Liver (tissue), 3 donors: ENCODE data around the gene SIDT2.

ENCODE experiments used
- FOXA1 ChIP-seq: IDR thresholded peaks from 2 replicates; pipeline ENCODE4 v1.6.1; 2016; ENCODE audit warnings: antibody characterized with exemption
- HNF4A ChIP-seq, 2 donors: conservative IDR thresholded peaks; 2 replicates each; pipeline ENCODE4 v1.6.1; 2016; ENCODE audit warnings: antibody characterized with exemption in 2 of 2, mild to moderate bottlenecking in 2 of 2
- HNF4G ChIP-seq: IDR thresholded peaks from 2 replicates; pipeline ENCODE4 v1.6.1; 2016; ENCODE audit warnings: antibody characterized with exemption
- JUND ChIP-seq, 2 donors: IDR thresholded peaks; 2 replicates each; pipeline ENCODE4 v1.6.1; 2016; ENCODE audit warnings: antibody characterized with exemption in 2 of 2
- MAX ChIP-seq: IDR thresholded peaks from 2 replicates; pipeline ENCODE4 v1.6.1; 2016; ENCODE audit warnings: antibody characterized with exemption
- NR2F2 ChIP-seq: IDR thresholded peaks from 2 replicates; pipeline ENCODE4 v1.6.1; 2016; ENCODE audit warnings: antibody characterized with exemption
- RXRA ChIP-seq, 2 donors: IDR thresholded peaks; 2 replicates each; pipeline ENCODE4 v1.6.1; 2017 to 2018; ENCODE audit warnings: antibody characterized with exemption in 2 of 2, mild to moderate bottlenecking in 1 of 2
- TAF1 ChIP-seq: conservative IDR thresholded peaks from 2 replicates; pipeline ENCODE4 v1.6.1; 2016; ENCODE audit warnings: antibody characterized with exemption, mild to moderate bottlenecking
- YY1 ChIP-seq: IDR thresholded peaks from 2 replicates; pipeline ENCODE4 v1.6.1; 2016; ENCODE audit warnings: antibody characterized with exemption, mild to moderate bottlenecking
- ZBTB33 ChIP-seq: IDR thresholded peaks from 2 replicates; pipeline ENCODE4 v1.6.1; 2016; ENCODE audit warnings: antibody characterized with exemption
- TF ChIP-seq, protein P1 (sequence below): fragments of 150-350 bp; IDR thresholded peaks from 2 replicates; pipeline ENCODE4 v1.5.1; 2017; ENCODE audit warnings: improper control_type of control experiment, low read depth, low read length; ENCODE audit not compliant: missing input control
- TF ChIP-seq, protein P2 (sequence below): IDR thresholded peaks from 2 replicates; pipeline ENCODE4 v1.6.1; 2016; ENCODE audit warnings: antibody characterized with exemption, mild to moderate bottlenecking
- donor health status: healthy.
- donor health status: healthy.

DNA sequence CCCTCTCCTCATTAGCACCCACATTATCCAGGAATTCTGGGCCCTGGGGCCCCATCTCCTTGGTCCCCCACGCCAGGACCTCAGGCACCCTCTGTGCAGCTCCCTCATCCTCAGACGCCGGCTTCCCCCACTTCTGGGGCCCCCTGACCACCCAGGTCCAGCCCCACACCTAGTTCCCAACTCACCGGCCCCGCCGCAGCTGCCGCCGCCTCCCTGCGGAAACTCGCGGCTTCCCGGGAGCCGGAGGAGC, 53.2 kb downstream of the SIDT2 start, which contains the start of gene PCSK7:
- TF ChIP-seq, protein P1, sequence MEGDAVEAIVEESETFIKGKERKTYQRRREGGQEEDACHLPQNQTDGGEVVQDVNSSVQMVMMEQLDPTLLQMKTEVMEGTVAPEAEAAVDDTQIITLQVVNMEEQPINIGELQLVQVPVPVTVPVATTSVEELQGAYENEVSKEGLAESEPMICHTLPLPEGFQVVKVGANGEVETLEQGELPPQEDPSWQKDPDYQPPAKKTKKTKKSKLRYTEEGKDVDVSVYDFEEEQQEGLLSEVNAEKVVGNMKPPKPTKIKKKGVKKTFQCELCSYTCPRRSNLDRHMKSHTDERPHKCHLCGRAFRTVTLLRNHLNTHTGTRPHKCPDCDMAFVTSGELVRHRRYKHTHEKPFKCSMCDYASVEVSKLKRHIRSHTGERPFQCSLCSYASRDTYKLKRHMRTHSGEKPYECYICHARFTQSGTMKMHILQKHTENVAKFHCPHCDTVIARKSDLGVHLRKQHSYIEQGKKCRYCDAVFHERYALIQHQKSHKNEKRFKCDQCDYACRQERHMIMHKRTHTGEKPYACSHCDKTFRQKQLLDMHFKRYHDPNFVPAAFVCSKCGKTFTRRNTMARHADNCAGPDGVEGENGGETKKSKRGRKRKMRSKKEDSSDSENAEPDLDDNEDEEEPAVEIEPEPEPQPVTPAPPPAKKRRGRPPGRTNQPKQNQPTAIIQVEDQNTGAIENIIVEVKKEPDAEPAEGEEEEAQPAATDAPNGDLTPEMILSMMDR = no peak
- TF ChIP-seq TAF1 (no peak), JUND (IDR thresholded peaks at IDR 0.05) (no peak), RXRA (IDR thresholded peaks at IDR 0.05) (no peak), MAX (no peak), NR2F2 (no peak), HNF4G (no peak), FOXA1 (no peak), YY1 (no peak), ZBTB33 (no peak), HNF4A (conservative IDR thresholded peaks at IDR 0.05) (no peak)
- TF ChIP-seq, protein P2, sequence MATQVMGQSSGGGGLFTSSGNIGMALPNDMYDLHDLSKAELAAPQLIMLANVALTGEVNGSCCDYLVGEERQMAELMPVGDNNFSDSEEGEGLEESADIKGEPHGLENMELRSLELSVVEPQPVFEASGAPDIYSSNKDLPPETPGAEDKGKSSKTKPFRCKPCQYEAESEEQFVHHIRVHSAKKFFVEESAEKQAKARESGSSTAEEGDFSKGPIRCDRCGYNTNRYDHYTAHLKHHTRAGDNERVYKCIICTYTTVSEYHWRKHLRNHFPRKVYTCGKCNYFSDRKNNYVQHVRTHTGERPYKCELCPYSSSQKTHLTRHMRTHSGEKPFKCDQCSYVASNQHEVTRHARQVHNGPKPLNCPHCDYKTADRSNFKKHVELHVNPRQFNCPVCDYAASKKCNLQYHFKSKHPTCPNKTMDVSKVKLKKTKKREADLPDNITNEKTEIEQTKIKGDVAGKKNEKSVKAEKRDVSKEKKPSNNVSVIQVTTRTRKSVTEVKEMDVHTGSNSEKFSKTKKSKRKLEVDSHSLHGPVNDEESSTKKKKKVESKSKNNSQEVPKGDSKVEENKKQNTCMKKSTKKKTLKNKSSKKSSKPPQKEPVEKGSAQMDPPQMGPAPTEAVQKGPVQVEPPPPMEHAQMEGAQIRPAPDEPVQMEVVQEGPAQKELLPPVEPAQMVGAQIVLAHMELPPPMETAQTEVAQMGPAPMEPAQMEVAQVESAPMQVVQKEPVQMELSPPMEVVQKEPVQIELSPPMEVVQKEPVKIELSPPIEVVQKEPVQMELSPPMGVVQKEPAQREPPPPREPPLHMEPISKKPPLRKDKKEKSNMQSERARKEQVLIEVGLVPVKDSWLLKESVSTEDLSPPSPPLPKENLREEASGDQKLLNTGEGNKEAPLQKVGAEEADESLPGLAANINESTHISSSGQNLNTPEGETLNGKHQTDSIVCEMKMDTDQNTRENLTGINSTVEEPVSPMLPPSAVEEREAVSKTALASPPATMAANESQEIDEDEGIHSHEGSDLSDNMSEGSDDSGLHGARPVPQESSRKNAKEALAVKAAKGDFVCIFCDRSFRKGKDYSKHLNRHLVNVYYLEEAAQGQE = no peak
